HG02870 (cell line): ENCODE data around the gene ENOPH1.
A peak's percentile ranks its signal among the peaks of the same experiment; 100 is the strongest.

Experiments used
- ATAC-seq: cut with Tn5 transposase; IDR thresholded peaks from one replicate; pipeline ENCODE4 v1.9.1; 2021; ENCODE audit warnings: mild to moderate bottlenecking, moderate library complexity; ENCODE audit not compliant: unreplicated experiment

ENOPH1 gene

DNA sequence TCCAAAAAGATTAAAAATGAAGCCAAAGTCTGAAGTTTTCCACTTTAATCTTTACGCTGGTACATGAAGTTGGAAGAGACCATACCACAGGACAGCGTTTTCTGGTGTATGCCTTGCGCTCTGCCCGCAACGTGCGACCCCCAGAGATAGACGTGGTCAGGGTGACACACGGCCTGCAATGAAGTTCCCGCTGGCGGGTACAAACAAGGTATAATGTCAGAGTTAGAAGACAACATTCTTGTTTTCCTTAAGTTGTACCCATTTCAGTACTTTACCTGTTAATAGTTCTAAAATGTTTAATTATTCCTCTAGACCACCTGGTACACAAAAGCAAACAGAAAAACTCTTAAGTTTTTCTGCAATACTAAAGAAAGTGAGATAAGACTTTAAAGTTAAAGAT, 4.9 kb upstream of the ENOPH1 start:
- ATAC-seq = no peak

DNA sequence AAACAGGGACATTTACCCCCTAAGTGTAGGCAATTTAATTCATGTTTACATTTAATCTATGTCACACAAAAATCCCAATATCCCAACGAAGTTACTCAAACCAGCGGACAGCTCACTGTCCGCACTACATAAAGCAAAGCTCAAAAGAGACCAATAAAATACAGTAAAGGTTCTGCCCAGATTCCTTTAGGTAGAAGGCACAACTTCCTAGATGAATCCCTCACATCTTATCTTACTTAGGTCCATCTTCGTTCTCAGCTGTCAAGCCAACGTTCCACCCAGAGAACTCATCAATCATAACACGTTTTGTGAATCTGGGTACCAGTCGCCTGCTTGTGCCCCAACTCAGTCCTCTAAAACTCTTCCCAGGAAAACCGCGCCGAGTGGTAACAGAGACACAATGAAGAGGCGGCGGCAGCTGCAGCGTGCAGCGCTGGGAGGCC, 1.8 kb upstream of the ENOPH1 start:
- ATAC-seq = no peak

DNA sequence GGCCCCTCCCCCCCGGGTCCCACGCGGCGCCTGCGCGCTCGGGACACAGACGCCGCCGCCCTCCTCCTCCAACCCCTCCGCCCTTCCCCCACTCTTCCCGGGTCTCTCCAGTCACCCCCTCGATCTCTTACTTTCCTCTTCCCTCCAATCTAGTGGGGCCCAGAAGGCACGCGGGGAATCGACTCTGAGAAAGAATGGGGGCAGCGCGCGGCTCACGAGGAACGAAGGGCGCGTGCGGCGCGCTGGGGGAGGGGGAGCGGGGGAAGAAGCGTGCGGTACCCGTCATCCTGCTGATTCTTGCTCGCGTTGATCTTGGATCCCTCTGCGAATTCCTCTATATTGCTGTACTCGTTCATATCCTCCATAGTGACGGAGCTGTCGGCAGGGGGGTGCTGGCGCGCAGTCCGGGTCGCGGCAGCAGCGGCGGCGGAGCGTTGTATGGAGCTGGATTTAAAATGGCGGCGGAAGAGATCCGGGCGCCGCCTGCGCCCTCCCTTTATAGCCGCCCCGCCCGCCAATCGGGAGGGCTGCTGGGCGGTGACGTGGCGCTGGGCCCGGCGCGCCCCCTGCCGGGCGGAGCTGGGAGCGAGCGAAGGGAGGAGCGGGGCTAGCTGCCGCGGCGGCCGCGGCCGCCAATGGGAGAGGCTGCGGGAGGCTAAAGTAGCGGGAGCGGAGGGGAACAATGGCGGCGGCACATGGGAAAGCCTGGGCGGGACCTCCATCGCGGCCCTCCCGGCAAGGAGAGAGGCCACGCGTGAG, 1.2 kb upstream of the ENOPH1 start:
- ATAC-seq = peak; percentile 42

DNA sequence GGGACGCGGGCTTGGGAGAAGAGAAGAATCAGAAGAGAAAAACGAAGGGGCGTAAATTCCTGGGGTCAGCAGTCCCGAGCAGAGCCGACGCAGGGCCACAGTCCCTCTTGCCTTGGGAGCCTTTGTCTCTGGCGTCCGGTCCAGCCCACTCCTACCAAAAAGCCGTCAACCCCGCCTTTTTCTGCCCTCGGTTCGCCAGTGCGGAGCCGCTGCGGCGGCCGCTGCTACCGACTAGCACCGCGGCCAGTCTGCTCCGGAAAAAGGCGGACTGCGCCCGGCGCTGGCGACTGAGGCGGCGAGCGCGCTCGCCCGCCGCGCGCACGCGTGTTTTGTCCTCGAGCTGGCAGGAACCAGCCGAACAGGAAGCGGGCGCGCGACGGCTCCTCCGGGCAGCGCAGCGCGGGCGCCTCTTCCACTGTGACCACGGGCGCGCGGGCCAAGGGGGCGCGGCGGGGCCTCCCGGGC, 630 bp upstream of the ENOPH1 start:
- ATAC-seq = peak; percentile 1

DNA sequence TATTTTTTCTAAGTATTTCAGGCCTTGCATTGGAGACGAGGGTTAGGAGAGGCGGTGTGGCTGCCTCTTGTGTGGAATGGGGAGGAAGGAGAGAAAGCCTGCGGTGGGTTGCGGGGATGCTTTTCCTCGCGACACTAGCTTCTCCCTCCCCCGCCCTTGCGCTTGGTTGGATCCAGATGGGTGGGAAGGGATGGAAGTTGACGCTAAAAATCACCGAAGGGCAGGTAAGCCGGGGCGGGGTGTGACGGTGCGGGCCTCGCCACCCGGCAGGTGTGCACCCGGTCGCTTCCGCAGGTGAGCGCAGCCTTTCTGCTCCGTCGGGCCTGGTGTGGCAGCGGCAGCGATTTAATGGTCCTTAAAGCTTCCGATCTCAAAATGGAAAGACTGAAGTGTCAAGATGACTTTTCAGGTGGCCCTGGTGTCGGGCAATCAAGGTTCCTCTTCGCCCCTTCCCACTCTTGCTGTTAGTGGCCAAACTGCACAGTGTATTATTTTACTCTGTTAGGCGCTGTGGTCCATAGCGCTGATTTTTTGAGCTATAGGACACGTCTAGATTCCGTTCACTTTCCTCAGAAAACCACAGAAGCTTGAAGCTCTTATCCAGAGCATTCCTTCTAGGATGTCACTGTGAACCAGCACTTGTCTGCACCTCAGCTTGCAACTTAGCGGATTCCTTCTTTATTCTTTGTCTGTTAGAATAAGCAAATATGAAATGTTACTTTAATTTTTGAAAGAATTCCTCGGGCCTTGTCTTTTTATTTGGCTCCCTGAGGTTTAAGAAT, 765 bp downstream of the ENOPH1 start:
- no peak for ATAC-seq

DNA sequence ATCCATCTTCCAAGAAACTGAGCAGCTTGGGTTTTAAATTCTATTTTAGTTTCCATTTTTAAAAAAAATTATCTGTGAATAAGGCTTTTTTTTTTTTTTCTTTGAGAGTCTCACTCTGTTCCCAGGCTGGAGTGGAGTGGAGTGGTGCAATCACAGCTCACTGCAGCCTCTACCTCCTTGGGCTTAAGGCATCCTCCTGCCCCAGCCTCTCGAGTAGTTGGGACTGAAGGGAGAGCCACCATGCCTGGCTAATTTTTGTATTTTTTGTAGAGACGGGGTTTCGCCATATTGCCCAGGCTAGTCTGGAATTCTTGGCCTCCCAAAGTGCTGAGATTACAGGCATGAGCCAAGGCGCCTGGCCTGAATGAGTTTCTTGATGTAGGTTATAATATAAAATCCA, 1.4 kb downstream of the ENOPH1 start:
- ATAC-seq = no peak

DNA sequence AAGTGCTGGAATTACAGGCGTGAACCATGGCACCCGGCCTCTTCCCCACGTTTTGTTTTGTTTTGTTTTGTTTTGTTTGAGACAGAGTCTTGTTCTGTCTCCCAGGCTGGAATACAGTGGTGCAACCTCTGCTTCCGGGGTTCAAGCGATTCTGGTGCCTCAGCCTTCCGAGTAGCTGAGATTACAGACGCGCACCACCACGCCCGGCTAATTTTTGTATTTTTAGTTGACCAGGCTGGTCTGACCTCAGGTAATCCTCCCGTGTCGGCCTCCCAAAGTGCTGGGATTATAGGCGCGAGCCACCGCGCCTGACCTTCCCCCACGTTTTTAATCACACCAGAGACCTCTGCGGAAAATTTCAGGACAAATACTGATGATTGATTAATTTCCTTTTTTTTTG, 2.2 kb downstream of the ENOPH1 start:
- no peak for ATAC-seq

DNA sequence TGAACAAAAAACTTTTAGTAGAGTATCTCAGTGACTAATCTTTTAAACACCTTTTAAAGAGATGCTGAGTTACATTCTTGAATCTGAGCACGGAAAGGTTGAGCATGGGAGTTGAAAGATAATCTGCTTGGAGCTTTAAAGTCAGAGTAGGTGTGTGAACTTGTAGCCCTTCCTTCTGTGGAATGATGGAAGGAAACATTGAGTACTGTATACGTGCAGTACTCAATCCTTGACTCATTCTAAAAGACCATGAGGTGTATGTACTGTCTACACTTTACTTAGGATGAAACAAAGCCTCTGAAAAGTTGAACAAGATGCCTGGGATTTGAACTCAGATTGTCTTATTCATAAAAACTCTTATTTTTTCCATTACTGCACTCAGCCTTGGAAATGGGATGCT, 3.4 kb downstream of the ENOPH1 start:
- ATAC-seq = no peak

DNA sequence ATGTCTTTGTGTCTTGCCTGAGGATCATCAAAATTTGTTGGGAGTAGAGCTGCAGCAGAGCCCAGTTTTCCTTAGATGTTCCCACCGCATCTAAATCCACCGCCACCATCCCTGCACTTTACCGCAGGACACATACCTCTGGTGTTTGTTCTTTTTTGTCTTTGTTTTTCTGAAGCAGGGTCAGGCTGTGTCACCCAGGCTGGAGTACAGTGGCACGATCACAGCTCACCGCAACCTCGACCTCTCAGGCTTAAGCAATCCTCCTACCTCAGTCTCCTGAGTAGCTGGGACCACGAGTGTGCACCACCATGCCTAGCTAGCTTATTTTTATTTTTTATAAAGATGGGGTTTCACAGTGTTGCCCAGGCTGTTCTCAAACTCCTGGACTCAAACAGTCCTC, 4.6 kb downstream of the ENOPH1 start:
- ATAC-seq = no peak

DNA sequence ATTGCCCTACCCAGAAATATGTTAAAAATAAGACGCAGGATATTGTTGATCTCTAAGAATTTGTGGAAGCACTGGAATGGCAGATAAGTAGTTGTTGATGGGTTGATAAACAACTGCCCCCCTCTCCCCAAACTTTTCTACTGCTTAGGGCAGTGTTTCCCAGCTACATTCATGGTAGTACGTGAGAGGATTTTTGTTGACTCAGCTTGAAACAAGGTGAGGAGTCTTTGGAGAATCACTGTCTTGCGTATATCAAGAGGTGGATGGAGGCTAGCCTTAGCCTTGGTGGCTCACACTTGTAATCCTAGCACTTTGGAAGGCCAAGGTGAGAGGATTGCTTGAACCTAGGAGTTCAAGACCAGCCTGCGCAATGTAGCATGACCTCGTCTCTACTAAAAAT, 5.7 kb downstream of the ENOPH1 start:
- ATAC-seq = no peak

DNA sequence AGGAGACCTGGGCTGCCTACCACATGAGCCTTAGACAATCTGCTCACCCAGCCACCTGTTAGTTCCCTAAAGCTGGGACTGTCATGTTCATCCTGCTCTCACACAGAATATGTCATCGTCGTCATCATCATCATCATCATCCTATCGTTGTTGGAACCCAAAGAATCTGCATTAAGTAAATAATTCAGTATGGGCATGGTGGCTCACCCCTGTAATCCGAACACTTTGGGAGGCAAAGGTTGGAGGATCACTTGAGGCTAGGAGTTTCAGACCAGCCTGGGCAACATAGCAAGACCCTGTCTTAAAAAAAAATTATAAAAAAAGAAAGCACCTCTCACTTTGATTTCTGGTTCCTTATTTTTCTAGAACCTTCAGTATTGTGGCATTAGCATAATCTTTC, 6.4 kb downstream of the ENOPH1 start:
- no peak for ATAC-seq

DNA sequence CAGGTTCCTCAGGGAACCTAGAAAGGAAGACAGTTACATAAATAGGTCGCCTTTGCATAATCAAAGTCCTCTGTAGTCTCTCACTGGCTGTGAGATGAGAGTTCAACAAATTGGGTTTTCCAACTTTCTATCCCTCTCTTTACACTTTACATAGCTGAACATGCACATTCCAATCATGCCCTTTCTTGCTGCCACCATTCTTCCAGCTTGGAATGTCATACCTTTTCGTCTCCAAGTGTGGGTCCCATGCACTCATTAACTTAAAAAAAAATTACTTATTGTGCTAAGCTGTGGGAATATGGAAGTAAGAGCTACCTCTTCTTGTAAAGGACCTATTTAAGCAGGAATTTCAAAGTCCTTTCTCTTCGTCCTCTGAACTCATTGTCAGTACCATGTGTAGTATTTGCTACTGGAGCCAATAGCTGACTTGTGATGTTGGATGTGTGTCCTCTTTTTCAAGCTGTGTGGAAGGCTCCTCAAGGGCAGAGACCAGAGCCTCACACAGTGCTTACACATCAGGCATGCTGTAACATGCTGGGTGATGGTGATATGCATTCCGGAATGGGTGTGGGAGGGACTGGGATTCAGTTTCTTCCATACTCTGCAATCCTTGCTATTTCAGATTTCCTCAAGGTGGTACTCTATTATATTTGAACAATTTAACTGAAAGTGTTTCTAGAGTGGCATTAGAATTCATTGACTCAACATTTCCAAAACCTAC, 7.1 kb downstream of the ENOPH1 start:
- no peak for ATAC-seq

DNA sequence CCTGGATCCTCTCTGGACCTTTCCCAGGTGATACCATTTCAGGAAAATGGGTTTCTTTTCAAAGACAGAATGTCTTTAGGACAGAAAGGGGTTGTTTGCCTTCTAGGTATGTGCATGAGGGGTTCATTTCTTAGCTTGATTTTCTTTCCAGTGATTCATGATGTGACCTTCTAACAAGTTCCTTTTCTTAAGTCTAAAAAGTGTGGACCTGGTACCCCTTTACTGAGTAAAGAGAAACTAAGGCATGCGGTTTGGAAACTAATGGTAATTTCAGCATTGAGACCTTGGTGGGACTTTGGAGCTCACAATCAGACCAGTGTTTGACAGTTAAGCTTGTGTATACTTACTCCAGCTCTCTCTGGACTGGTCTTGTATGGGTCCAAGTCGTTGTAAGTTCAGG, 8.7 kb downstream of the ENOPH1 start:
- ATAC-seq = no peak

DNA sequence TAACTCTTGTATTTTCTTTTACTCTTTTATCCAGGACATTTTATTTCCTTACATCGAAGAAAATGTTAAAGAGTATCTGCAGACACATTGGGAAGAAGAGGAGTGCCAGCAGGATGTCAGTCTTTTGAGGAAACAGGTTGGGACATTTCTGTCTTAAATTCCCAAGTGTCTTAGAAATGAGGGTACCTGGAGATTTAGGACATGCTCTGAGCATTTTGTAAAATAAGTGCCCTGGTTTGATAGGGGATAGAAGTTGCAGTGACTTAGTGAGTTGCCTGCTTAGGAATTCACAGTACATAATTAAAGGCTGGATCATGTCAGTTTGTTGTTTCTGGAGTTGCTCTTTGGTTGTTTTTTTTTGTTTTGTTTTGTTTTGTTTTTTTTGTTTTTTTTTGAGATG, 17.5 kb downstream of the ENOPH1 start:
- ATAC-seq = no peak

DNA sequence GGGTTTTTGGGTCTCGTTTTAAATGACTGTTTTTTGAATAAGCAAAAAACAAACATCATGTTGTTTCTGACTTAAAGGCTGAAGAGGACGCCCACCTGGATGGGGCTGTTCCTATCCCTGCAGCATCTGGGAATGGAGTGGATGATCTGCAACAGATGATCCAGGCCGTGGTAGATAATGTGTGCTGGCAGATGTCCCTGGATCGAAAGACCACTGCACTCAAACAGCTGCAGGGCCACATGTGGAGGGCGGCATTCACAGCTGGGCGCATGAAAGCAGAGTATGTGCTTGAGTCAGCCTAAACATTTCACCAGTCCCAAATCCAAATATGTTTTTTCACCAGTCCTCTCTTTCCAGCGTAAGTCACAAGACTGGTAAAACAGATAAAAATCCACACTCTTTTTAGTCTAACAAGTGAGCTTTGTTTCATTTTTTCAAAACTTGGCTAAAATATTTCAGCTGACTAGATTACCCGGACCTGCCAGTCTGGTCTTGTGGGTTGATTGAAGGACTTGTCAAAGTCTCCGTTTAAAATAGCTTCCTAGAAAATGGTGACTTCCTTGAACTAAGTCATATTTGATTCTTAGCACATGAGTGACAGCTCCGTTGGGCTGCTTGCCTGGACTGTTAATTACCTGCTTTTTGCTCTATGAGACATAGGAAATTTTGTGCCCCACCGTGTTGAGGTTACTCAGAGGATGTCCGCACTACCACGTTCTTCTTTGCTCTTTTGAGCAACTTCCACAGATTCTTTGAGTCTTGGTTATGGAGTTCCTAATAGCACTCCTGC, 20.8 kb downstream of the ENOPH1 start:
- ATAC-seq = no peak

DNA sequence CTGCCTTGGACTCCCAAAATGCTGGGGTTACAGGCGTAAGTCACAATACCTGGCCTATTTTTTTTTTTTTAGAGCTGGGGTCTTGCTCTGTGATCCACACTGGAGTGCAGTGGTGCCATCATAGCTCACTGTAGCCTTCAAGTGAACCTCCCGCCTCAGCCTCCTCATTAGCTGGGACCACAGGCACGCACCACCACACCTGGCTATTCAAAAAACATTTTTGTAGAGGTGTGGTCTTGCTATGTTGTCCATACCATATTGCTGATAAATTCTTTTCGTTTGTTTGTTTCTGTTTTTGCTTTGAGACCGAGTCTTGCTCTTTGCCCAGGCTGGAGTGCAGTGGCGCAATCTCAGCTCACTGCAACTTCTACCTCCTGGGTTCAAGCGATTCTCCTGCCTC, 21.6 kb downstream of the ENOPH1 start:
- ATAC-seq = no peak

DNA sequence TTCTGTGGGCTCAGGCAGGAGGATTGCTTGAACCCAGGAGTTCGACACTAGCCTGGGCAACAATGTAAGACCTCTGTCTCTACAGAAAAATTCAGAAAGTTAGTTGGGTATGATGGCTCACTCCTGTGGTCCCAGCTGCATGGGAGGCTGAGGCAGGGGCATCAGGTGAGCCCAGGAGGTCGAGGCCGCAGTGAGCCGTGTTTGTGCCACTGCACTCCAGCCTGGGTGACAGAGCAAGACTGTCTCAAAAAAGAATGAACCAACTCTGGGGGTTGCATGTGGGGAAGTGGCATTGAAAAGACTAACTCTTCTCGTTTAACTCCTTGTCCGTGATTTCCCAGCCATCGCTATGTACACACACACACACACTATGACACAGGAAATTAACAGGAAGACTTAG, 26.9 kb downstream of the ENOPH1 start:
- ATAC-seq = no peak

DNA sequence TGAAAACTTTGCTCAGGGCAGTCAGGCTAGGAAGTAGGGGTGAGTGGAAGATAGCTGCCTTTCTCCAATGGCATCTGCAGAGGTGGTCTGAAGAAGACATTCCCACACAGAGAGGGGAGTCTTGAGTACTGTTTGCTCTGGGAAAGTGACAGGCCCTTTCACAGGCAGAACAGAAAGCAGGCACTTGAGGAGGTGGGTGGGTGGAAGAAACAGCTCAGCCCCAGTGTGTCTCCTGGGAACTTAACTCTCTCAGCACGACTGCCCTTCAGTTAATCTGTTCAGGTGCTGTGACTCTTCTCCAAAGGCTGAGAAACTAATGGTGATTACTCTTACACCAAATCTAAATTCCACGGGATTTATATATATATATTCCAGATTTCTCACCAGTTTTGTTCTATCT, 28.3 kb downstream of the ENOPH1 start:
- no peak for ATAC-seq

DNA sequence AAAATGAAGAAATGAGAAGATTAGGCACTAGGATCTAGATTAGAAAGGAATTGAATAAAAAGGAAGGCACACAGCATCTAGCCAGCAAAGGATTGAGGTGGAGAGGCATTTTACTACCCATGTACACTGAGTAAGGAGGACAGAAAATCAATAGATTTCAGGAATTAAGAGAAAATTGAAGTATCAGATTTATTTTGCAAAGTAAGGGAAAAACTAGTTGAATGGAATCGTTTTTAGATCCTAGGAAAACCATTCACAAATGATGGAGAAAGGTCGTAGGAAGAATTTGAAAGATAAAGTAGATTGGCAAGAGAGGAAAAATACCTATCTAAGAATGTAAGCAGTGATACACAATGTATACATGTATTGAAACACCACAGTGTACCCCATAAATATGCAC, 31.3 kb downstream of the ENOPH1 start:
- no peak for ATAC-seq

DNA sequence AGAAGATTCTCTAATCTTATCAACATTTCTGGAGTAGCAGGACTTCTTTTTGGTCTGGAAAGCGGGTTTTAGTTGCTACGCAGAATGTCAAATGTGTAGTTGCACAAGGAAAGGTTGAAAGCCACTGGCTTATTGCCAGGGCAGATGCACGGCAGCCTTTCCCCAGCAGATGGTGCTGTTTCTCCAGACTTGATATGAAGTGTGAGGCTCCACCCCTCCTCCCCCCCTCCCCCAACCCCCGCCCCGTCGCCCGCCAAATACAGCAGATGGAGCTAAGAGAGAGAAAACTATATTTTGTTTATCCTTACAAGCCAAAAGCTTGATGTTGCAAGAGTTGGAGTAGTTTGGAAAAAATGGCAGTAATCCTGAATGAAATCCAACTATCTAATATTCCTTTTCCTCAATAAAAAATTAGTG, 32.0 kb downstream of the ENOPH1 start:
- peak; percentile 73 for ATAC-seq

DNA sequence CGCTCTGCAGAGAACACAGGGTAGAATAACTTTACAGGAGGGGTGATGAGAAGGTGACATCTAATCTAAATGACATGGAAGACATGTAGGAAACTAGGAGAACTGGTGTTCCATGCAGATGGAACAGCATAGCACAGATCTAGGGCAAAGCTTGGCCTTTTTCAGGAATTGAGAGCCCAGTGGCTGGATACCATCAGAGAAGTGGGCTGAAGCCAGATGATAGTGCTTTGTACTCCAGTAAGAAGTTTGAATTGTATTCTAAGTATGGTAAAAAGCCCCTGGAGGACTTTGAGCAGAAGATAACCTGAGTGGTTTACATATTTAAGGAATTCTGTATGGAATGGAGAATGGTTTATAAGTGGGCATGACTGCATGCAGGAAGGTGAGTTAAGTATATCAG, 32.8 kb downstream of the ENOPH1 start:
- ATAC-seq = no peak
